ENCODE results near the gene BUB3.

BUB3 gene

GRCh38 chr10:123202506-123202905 is 48.3 kb downstream of the BUB3 start:
- Mint-ChIP-seq H3K27ac (no peak overlapping the region), H3K9me3 (peaks cover 7% of the 10 kb centered on the region), H3K36me3 (no peaks in the 10 kb centered on the region), H3K4me3 (no peak overlapping the region), H3K4me1 (peaks cover 22% of the 10 kb centered on the region)
- DNase-seq (ENCODE audit: low spot score in 2 of 2) (no peak), ATAC-seq (no peak)

DNA sequence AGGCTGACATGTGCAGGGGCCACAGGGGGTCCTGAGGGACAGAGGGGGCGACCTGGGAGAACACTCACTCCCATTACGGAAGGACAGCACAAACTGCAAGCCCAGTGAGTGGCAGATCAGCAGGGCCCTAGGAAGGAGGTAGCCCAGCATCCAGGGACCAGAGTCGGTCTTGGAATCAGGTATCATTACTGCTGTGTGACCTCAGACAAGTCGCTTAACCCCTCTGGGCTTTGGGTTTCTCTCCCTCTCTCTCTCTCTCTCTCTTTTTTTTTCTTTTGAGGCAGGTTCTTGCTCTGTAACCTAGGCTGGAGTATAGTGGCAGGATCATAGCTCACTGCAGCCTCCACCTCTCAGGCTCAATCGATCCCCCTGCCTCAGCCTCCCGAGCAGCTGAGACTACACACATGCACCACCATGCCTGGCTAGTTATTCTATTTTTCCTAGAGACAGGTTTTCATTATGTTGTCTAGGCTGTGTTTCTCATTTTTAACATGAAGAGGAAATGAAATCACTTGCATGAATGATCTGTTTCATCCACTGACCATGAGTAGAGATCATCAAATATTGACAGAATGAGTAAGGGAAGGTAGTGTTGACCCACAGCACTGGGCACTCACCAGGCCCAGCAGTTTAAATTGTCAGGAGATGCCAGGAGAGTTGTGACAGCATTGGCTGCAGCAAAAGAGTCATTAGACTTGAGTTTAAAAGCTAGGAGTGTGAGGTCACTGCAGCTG is 49.4 kb downstream of the BUB3 start:
- ATAC-seq (no peak), DNase-seq (ENCODE audit: low spot score in 2 of 2) (peak in 1 of 2 donors; percentile 2)
- peaks cover 19% of the 10 kb centered on the region for H3K4me1 Mint-ChIP-seq
- H3K9me3 Mint-ChIP-seq, result peaks cover 5% of the 10 kb centered on the region
- H3K27ac Mint-ChIP-seq, result peak overlapping the region; percentile 11
- no peak overlapping the region for H3K4me3 Mint-ChIP-seq
- no peaks in the 10 kb centered on the region for H3K36me3 Mint-ChIP-seq

DNA sequence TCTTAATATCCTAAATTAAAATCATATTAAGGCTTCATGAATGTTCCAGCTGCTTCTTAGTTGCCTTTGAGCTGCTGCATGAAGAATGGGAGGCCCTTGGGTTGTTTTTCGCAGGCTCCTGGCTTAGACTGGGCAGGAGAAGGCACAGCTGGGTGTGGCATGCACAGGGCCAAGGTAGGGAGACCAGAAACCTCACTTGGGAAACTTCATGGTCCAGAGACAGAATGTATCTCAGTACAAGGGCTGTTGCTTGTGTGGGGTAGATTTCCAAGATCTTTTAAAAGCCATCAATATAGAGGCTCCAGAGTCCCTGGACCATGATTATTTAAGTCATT is 49.9 kb downstream of the BUB3 start:
- Mint-ChIP-seq H3K36me3 (no peaks in the 10 kb centered on the region), H3K9me3 (peaks cover 5% of the 10 kb centered on the region), H3K4me3 (no peak overlapping the region), H3K27ac (no peak overlapping the region), H3K4me1 (peaks cover 14% of the 10 kb centered on the region)
- DNase-seq (ENCODE audit: low spot score in 2 of 2) (peak in 1 of 2 donors; percentile 17), ATAC-seq (no peak)

DNA sequence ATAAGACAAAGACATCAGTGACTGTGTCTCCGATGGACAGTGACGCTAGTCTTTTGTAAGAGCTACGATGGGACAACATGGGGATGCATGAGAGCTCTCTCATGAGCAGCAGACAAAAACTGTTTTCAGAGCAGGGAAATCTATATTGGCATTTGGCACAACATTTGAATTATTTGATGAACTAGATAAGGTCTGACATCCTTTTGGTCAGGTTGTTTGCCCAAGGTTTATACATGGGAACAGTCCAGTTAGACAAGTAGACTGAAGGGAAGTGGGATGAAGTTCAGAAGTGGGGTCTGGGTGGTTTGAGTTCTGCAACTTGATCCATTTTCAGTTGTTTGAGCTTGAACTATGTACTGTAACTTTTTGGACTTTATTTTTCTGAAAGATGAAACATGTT is 50.8 kb downstream of the BUB3 start:
- H3K36me3 Mint-ChIP-seq, result no peaks in the 10 kb centered on the region
- ATAC-seq (no peak), DNase-seq (ENCODE audit: low spot score in 2 of 2) (no peak)
- H3K4me1 Mint-ChIP-seq, result peaks cover 14% of the 10 kb centered on the region
- no peak overlapping the region for H3K4me3 Mint-ChIP-seq
- H3K9me3 Mint-ChIP-seq, result peaks cover 5% of the 10 kb centered on the region
- H3K27ac Mint-ChIP-seq, result no peak overlapping the region

DNA sequence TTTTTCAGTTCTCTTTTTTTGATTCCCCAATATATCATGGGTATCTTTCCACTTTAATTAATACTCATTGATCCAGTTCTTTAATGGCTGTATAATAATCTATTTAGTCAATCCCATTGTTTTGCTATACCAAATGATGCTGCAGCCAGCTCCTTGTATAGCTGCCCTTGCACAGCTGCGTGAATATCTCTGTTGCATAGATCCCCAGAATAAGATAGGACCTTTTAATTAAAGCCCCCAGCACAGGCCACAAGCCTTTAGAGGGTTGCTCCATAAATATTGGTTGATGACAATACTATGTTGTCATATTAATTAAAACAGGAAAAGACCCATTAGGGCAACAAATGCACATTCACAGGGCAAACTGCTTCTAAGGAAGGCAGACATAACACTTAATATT is 57.9 kb downstream of the BUB3 start:
- ATAC-seq (no peak), DNase-seq (ENCODE audit: low spot score in 2 of 2) (no peak)
- H3K9me3 Mint-ChIP-seq, result peaks cover 7% of the 10 kb centered on the region
- no peak overlapping the region for H3K27ac Mint-ChIP-seq
- H3K4me1 Mint-ChIP-seq, result no peaks in the 10 kb centered on the region
- H3K4me3 Mint-ChIP-seq, result no peak overlapping the region
- H3K36me3 Mint-ChIP-seq, result no peaks in the 10 kb centered on the region

DNA sequence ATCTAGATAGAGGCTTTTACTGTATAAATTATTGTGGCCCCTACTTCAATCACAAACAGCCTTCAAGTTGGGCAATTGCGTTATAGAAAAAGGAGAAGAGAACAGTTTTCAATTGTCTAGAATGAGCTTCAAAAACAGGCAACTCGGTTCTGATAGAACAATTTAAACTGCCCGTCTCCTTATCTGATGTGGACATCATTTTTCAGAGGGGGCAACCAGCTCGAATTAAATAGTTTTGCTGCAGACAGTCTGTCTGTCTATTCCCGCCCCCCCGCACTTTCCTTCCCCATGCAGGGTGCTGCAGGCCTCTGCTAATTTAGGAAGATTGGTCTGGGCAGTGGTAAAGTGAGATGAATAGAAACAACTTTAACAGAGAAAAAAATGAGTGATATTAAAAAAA is 58.4 kb downstream of the BUB3 start:
- Mint-ChIP-seq H3K4me1 (no peaks in the 10 kb centered on the region), H3K36me3 (no peaks in the 10 kb centered on the region), H3K4me3 (no peak overlapping the region), H3K27ac (no peak overlapping the region), H3K9me3 (peaks cover 7% of the 10 kb centered on the region)
- ATAC-seq, result no peak
- no peak for DNase-seq (ENCODE audit: low spot score in 2 of 2)

DNA sequence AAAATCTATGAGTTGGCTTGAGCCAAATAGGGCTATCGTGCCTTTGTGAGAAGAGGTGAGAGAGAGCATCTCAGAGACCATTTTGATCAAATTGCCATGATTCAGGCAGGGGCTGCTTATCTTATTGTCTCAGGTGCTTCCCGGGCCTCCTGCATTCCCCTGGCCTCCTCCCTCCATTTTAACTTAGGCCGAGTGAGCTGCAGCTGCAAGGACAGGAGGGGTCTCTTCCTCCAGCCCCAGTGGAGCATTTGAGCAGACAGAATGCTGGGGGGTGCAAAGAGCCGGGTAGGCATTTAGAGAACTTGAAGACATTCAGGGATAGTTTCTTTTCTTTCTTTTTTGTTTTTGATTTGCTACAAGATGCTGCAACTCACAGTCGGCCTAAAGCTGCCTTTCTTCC is 59.0 kb downstream of the BUB3 start:
- Mint-ChIP-seq H3K4me1 (no peaks in the 10 kb centered on the region), H3K27ac (no peak overlapping the region), H3K36me3 (no peaks in the 10 kb centered on the region), H3K4me3 (no peak overlapping the region), H3K9me3 (peaks cover 7% of the 10 kb centered on the region)
- ATAC-seq, result no peak
- no peak for DNase-seq (ENCODE audit: low spot score in 2 of 2)
